Gastrocnemius medialis (tissue), 4 donors: ENCODE measurements around the gene PPP4R3A. TPM values are rescaled to one million over a fixed set of nuclear protein-coding genes. Genes with fewer than 3 reads are reported as not detected.
A peak's percentile ranks its signal among the peaks of the same experiment; 100 is the strongest.

Experiments
- ATAC-seq, 2 donors: fragments of 150-250 bp; one replicate each; pipeline ENCODE4 v1.9.1; 2016
- DNase-seq, 2 donors: peaks; one replicate each; pipeline ENCODE4 v3.0.0-alpha.2; 2019
- H3K27ac ChIP-seq, 4 donors: fragments of 200-600 bp; sonication (generic); 1 replicate in 1 of 4; 2 replicates in 3 of 4; pipeline ENCODE4 v1.5.1; 2016 to 2018; ENCODE audit warnings: mild to moderate bottlenecking in 2 of 4, moderate library complexity in 1 of 4
- H3K27me3 ChIP-seq, 3 donors: fragments of 200-600 bp; sonication (generic) in 2 of 3; 1 replicate in 1 of 3; 2 replicates in 2 of 3; pipeline versions ENCODE4 v1.5.1 to v1.6.0; 2016 to 2019; ENCODE audit warnings: mild to moderate bottlenecking in 1 of 3, moderate library complexity in 1 of 3
- H3K36me3 ChIP-seq, 2 donors: fragments of 200-600 bp; sonication (generic) in 1 of 2; one replicate each; pipeline ENCODE4 v1.5.1; 2017 to 2018
- H3K4me1 ChIP-seq, 2 donors: fragments of 200-600 bp; sonication (generic) in 1 of 2; one replicate each; pipeline ENCODE4 v1.5.1; 2016 to 2017; ENCODE audit warnings: mild to moderate bottlenecking in 2 of 2
- H3K4me3 ChIP-seq, 4 donors: fragments of 200-600 bp; sonication (generic) in 3 of 4; 1 replicate in 1 of 4; 2 replicates in 3 of 4; pipeline ENCODE4 v1.5.1; 2016 to 2019; ENCODE audit warnings: mild to moderate bottlenecking in 2 of 4
- H3K9me3 ChIP-seq, 3 donors: fragments of 200-600 bp; sonication (generic) in 2 of 3; 1 replicate in 1 of 3; 2 replicates in 2 of 3; pipeline ENCODE4 v1.5.1; 2016 to 2019
- CTCF ChIP-seq, 5 experiments: fragments of 450-650 bp in 3 of 5; fragments of 200-600 bp in 2 of 5; sonication (generic) in 2 of 5; IDR thresholded peaks in 4 of 5; conservative IDR thresholded peaks in 1 of 5; 1 replicate in 4 of 5; 2 replicates in 1 of 5; pipeline ENCODE4 v1.5.1; 2016 to 2019; ENCODE audit warnings: antibody characterized with exemption in 5 of 5, mild to moderate bottlenecking in 3 of 5, moderate library complexity in 3 of 5
- POLR2A ChIP-seq, 2 donors: fragments of 450-650 bp; IDR thresholded peaks; one replicate each; pipeline ENCODE4 v1.6.1; 2017; ENCODE audit warnings: antibody characterized with exemption in 2 of 2, mild to moderate bottlenecking in 2 of 2, moderate library complexity in 2 of 2
- in situ Hi-C, 4 donors: fragments of 200-750 bp; cut with MboI; loops; one replicate each; pipeline versions ENCODE4 v1.15.0 to v1.8.0; 2017; ENCODE audit warnings: low sequenced_read_pairs in 4 of 4
- intact Hi-C: fragments of 100-400 bp; cut with DNase I; formaldehyde crosslinking; loops from one replicate; pipeline ENCODE4 v1.15.1; 2023; ENCODE audit warnings: low total_unique reads
- total RNA-seq, 4 donors: library from RNA; depleted of rRNA; stranded (reverse); fragments of >200 nt; gene quantifications; one replicate each; pipeline versions ENCODE4 v1.1.0 to v1.2.3, GENCODE V29; 2016

The PPP4R3A gene
- total RNA-seq, 4 donors from 2014 or later = 38.8 to 53.3 (median 44.6) TPM

- intact Hi-C loops (no loop called here), in situ Hi-C loops (loop anchor here in 2 of 4 donors (10.0 kb wide), 1 partner anchor 91 kb away; no protein-coding TSS in a partner anchor)
- H3K27ac ChIP-seq = peak overlapping the region in 1 of 4 donors; percentile 47
- H3K4me3 ChIP-seq = peak overlapping the region in 3 of 4 donors; percentile 53 to 61 (median 58)
- TF ChIP-seq POLR2A (IDR thresholded peaks at IDR 0.05) (no peak), CTCF (IDR thresholded peaks at IDR 0.05 in 4 of 5, conservative IDR thresholded peaks at IDR 0.05 in 1 of 5) (no peak)
- H3K9me3 ChIP-seq = no peaks in the 10 kb centered on the region
- H3K27me3 ChIP-seq = peaks cover 11 to 17% (median 16%) of the 10 kb centered on the region in 3 donors
- no peaks in the 10 kb centered on the region for H3K36me3 ChIP-seq
- DNase-seq = no peak
- no peak for ATAC-seq
- H3K4me1 ChIP-seq = peaks cover 5 to 13% of the 10 kb centered on the region in 2 donors
Measured at GRCh38 chr14:91415794-91416743, 94.0 kb downstream of the PPP4R3A start.

GRCh38 chr14:91414475-91414833 is 95.7 kb downstream of the PPP4R3A start:
- Histone ChIP-seq H3K27ac (no peak overlapping the region), H3K4me3 (no peak overlapping the region), H3K27me3 (peaks cover 11 to 17% (median 16%) of the 10 kb centered on the region in 3 donors), H3K4me1 (peaks cover 5 to 13% of the 10 kb centered on the region in 2 donors), H3K36me3 (no peaks in the 10 kb centered on the region), H3K9me3 (no peaks in the 10 kb centered on the region)
- intact Hi-C loops (no loop called here), in situ Hi-C loops (loop anchor here in 2 of 4 donors (10.0 kb wide), 1 partner anchor 90 kb away; no protein-coding TSS in a partner anchor)
- TF ChIP-seq CTCF (IDR thresholded peaks at IDR 0.05 in 4 of 5, conservative IDR thresholded peaks at IDR 0.05 in 1 of 5) (no peak), POLR2A (IDR thresholded peaks at IDR 0.05) (no peak)
- ATAC-seq (no peak), DNase-seq (no peak)

GRCh38 chr14:91413547-91414474 is 96.3 kb downstream of the PPP4R3A start:
- Histone ChIP-seq H3K4me3 (no peak overlapping the region), H3K4me1 (peaks cover 5 to 12% of the 10 kb centered on the region in 2 donors), H3K27ac (no peak overlapping the region), H3K36me3 (no peaks in the 10 kb centered on the region), H3K27me3 (peaks cover 11 to 16% (median 14%) of the 10 kb centered on the region in 3 donors), H3K9me3 (no peaks in the 10 kb centered on the region)
- no peak for ATAC-seq
- in situ Hi-C loops (loop anchor here in 2 of 4 donors (10.0 kb wide), 1 partner anchor 89 kb away; no protein-coding TSS in a partner anchor), intact Hi-C loops (no loop called here)
- no peak for TF ChIP-seq POLR2A (IDR thresholded peaks at IDR 0.05)
- TF ChIP-seq CTCF (IDR thresholded peaks at IDR 0.05 in 4 of 5, conservative IDR thresholded peaks at IDR 0.05 in 1 of 5) = no peak
- no peak for DNase-seq

GRCh38 chr14:91412939-91413338 is 97.2 kb downstream of the PPP4R3A start:
- H3K4me1 ChIP-seq = peaks cover 0 to 4% of the 10 kb centered on the region in 2 donors
- H3K9me3 ChIP-seq = no peaks in the 10 kb centered on the region
- intact Hi-C loops (no loop called here), in situ Hi-C loops (loop anchor here in 2 of 4 donors (10.0 kb wide), 1 partner anchor 88 kb away; no protein-coding TSS in a partner anchor)
- no peak overlapping the region for H3K4me3 ChIP-seq
- H3K27ac ChIP-seq = no peak overlapping the region
- H3K27me3 ChIP-seq = peaks cover 6 to 10% (median 6%) of the 10 kb centered on the region in 3 donors
- TF ChIP-seq POLR2A (IDR thresholded peaks at IDR 0.05) = no peak
- no peak for TF ChIP-seq CTCF (IDR thresholded peaks at IDR 0.05 in 4 of 5, conservative IDR thresholded peaks at IDR 0.05 in 1 of 5)
- no peak for DNase-seq
- no peak for ATAC-seq
- H3K36me3 ChIP-seq = no peaks in the 10 kb centered on the region
